Omental fat pad (tissue), 4 donors: ENCODE measurements around the gene VPS51. TPM values are rescaled to one million over a fixed set of nuclear protein-coding genes. Genes with fewer than 3 reads are reported as not detected.

Experiments
- small RNA-seq: library from RNA; depleted of rRNA; stranded (forward); fragments of <200 nt; gene quantifications from one replicate; pipeline ENCODE3, GENCODE V24; 2016
- total RNA-seq, 4 donors: library from RNA; depleted of rRNA; stranded (reverse); fragments of >200 nt; gene quantifications; one replicate each; pipeline ENCODE4 v1.1.0, GENCODE V29; 2016

Gene VPS51
- total RNA-seq, 4 donors from 2014 or later, result 151 to 208 (median 192) TPM

Small RNA genes within 50 kb of the gene (small RNA-seq; reads per million reads assigned to genes)
- not detected for gene HIGD1AP10
- gene PDCL2P2, result not detected
- gene RNU2-23P, result not detected

Other genes with a start within 250 kb of the VPS51 start
- gene EHD1, start 217.6 kb upstream of the VPS51 start, total RNA-seq, result 100 to 1,000 TPM in 2 of 4 donors, 10 to 100 TPM in 2; 66.4 to 226 (median 94.8) TPM
- gene ATG2A, start 179.0 kb upstream of the VPS51 start, total RNA-seq, result 10 to 100 TPM; 20.3 to 34.8 (median 22.2) TPM
- 10 to 100 TPM in 3 of 4 donors, 1 to 10 TPM in 1; 7.8 to 20.3 (median 12.4) TPM for gene PPP2R5B, start 171.5 kb upstream of the VPS51 start, total RNA-seq
- not detected for gene GPHA2, start 160.3 kb upstream of the VPS51 start, total RNA-seq
- gene MAJIN, start 124.1 kb upstream of the VPS51 start, total RNA-seq, result not detected
- gene BATF2, start 99.2 kb upstream of the VPS51 start, total RNA-seq, result 1 to 10 TPM in 2 of 4 donors, under 1 TPM in 2; 0.46 to 6.0 (median 1.2) TPM
- 100 to 1,000 TPM in 3 of 4 donors, 10 to 100 TPM in 1; 95.1 to 199 (median 160) TPM for gene ARL2, start 82.1 kb upstream of the VPS51 start, total RNA-seq
- 10 to 100 TPM; 14.7 to 28.5 (median 20.0) TPM for gene SNX15, start 68.8 kb upstream of the VPS51 start, total RNA-seq
- gene SAC3D1, start 55.0 kb upstream of the VPS51 start, total RNA-seq, result 10 to 100 TPM in 2 of 4 donors, 1 to 10 TPM in 2; 4.8 to 11.8 (median 10.1) TPM
- 10 to 100 TPM; 17.0 to 39.1 (median 23.3) TPM for gene NAALADL1, start 37.7 kb upstream of the VPS51 start, total RNA-seq
- gene CDCA5, start 12.2 kb upstream of the VPS51 start, total RNA-seq, result 1 to 10 TPM in 2 of 4 donors, under 1 TPM in 1, not detected in 1; 0.56 to 2.8 (median 1.4) TPM
- 10 to 100 TPM; 21.3 to 44.5 (median 32.6) TPM for gene ZFPL1, start 12.0 kb upstream of the VPS51 start, total RNA-seq
- gene TM7SF2, start 15.7 kb downstream of the VPS51 start, total RNA-seq, result 100 to 1,000 TPM in 1 of 4 donors, 10 to 100 TPM in 3; 44.8 to 345 (median 88.6) TPM
- 10 to 100 TPM; 12.1 to 18.6 (median 15.3) TPM for gene ZNHIT2, start 21.5 kb downstream of the VPS51 start, total RNA-seq
- gene FAU, start 25.9 kb downstream of the VPS51 start, total RNA-seq, result 100 to 1,000 TPM; 612 to 842 (median 711) TPM
- 10 to 100 TPM; 37.2 to 47.9 (median 43.2) TPM for gene MRPL49, start 26.1 kb downstream of the VPS51 start, total RNA-seq
- 10 to 100 TPM; 47.1 to 58.2 (median 50.5) TPM for gene SYVN1, start 38.3 kb downstream of the VPS51 start, total RNA-seq
- not detected for gene SPDYC, start 74.0 kb downstream of the VPS51 start, total RNA-seq
- 100 to 1,000 TPM in 2 of 4 donors, 10 to 100 TPM in 2; 72.8 to 109 (median 92.9) TPM for gene CAPN1, start 85.7 kb downstream of the VPS51 start, total RNA-seq
- 10 to 100 TPM in 1 of 4 donors, 1 to 10 TPM in 3; 3.5 to 13.7 (median 6.9) TPM for gene POLA2, start 165.7 kb downstream of the VPS51 start, total RNA-seq
- gene CDC42EP2, start 218.7 kb downstream of the VPS51 start, total RNA-seq, result 100 to 1,000 TPM in 1 of 4 donors, 10 to 100 TPM in 3; 44.0 to 120 (median 68.6) TPM
- 10 to 100 TPM; 23.3 to 32.9 (median 27.3) TPM for gene DPF2, start 237.6 kb downstream of the VPS51 start, total RNA-seq